ENCODE results near the gene TMEM181. TPM values are rescaled to one million over a fixed set of nuclear protein-coding genes. Genes with fewer than 3 reads are reported as not detected.

Gene TMEM181
- total and polyA plus RNA-seq, 2 of the 13 experiments (the other 11 are each of a cell fraction or from before 2014, with no cell fraction given) = 59.1 to 108 TPM

DNA sequence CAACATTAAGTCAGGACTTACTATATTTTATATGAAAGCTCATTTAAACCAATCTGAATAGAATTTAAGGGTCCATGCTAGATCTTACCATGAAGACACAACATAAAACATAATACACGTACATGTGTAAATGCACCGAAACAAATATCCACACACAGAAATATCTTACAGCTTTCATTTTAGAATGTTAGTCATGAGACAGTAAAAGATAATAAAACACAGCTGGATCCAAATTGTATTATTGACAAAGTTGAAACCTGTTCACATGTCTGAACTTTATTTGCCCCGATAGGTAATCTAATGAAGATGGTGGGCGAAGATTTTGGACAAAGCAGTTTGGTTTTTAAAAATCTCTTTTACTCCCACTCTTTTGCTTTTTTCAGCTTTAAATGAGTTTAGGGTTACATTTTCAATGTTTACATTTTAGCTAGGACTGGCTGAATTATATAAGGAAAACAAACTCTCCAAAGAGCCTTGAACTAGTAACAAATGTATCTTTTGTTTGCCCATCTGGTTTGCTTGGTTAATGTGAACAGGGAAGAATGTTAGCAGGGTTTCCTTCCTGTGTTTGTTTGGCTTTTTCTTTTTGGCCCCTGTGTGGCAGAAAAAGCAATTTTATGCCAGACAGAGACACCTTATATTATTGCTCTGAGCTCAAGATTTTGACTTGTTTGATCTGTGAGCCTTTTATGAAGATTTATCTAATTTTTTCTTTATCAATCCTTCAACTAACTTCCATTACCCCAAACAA lies 5.1 kb upstream of the TMEM181 start (continued):
- TF ChIP-seq, protein P1, sequence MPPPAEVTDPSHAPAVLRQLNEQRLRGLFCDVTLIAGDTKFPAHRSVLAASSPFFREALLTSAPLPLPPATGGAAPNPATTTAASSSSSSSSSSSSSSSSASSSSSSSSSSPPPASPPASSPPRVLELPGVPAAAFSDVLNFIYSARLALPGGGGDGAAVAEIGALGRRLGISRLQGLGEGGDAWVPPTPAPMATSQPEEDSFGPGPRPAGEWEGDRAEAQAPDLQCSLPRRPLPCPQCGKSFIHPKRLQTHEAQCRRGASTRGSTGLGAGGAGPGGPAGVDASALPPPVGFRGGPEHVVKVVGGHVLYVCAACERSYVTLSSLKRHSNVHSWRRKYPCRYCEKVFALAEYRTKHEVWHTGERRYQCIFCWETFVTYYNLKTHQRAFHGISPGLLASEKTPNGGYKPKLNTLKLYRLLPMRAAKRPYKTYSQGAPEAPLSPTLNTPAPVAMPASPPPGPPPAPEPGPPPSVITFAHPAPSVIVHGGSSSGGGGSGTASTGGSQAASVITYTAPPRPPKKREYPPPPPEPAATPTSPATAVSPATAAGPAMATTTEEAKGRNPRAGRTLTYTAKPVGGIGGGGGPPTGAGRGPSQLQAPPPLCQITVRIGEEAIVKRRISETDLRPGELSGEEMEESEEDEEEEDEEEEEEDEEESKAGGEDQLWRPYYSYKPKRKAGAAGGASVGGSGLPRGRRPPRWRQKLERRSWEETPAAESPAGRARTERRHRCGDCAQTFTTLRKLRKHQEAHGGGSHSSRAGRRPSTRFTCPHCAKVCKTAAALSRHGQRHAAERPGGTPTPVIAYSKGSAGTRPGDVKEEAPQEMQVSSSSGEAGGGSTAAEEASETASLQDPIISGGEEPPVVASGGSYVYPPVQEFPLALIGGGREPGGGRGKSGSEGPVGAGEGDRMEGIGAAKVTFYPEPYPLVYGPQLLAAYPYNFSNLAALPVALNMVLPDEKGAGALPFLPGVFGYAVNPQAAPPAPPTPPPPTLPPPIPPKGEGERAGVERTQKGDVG (CRISPR knock-in tag; IDR thresholded peaks at IDR 0.05; ENCODE audit: borderline replicate concordance) = no peak
- TF ChIP-seq CENPX (CRISPR knock-in tag; IDR thresholded peaks at IDR 0.05) (no peak), CBFB (CRISPR knock-in tag; IDR thresholded peaks at IDR 0.05) (0 out of 2 replicates have a peak, but pooled peaks have one; percentile 23), ZNF615 (CRISPR knock-in tag; IDR thresholded peaks at IDR 0.05; ENCODE audit: borderline replicate concordance) (no peak), ZNF678 (CRISPR knock-in tag; IDR thresholded peaks at IDR 0.05) (no peak), SRSF1 (optimal IDR thresholded peaks at IDR 0.05; ENCODE audit: low read depth, low read length) (no peak), ZNF331 (CRISPR knock-in tag; IDR thresholded peaks at IDR 0.05) (peak; percentile 81), REPIN1 (CRISPR knock-in tag; IDR thresholded peaks at IDR 0.05; ENCODE audit: borderline replicate concordance, low read depth) (peak; percentile 78; the same call in 1 of the 2 replicates), ZNF138 (CRISPR knock-in tag; IDR thresholded peaks at IDR 0.05; ENCODE audit: low read depth) (no peak), ZBTB49 (CRISPR knock-in tag; IDR thresholded peaks at IDR 0.05; ENCODE audit: borderline replicate concordance) (no peak), ZNF547 (CRISPR knock-in tag; IDR thresholded peaks at IDR 0.05) (no peak), ZKSCAN8 (CRISPR knock-in tag; IDR thresholded peaks at IDR 0.05; ENCODE audit: borderline replicate concordance) (peak; percentile 72; the same call in 1 of the 2 replicates), CEBPG (CRISPR knock-in tag; IDR thresholded peaks at IDR 0.05) (peak; percentile 69)
- TF ChIP-seq, protein P2, sequence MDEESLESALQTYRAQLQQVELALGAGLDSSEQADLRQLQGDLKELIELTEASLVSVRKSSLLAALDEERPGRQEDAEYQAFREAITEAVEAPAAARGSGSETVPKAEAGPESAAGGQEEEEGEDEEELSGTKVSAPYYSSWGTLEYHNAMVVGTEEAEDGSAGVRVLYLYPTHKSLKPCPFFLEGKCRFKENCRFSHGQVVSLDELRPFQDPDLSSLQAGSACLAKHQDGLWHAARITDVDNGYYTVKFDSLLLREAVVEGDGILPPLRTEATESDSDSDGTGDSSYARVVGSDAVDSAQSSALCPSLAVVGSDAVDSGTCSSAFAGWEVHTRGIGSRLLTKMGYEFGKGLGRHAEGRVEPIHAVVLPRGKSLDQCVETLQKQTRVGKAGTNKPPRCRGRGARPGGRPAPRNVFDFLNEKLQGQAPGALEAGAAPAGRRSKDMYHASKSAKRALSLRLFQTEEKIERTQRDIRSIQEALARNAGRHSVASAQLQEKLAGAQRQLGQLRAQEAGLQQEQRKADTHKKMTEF (CRISPR knock-in tag; IDR thresholded peaks at IDR 0.05) = peak; percentile 88
- TF ChIP-seq, protein P3, sequence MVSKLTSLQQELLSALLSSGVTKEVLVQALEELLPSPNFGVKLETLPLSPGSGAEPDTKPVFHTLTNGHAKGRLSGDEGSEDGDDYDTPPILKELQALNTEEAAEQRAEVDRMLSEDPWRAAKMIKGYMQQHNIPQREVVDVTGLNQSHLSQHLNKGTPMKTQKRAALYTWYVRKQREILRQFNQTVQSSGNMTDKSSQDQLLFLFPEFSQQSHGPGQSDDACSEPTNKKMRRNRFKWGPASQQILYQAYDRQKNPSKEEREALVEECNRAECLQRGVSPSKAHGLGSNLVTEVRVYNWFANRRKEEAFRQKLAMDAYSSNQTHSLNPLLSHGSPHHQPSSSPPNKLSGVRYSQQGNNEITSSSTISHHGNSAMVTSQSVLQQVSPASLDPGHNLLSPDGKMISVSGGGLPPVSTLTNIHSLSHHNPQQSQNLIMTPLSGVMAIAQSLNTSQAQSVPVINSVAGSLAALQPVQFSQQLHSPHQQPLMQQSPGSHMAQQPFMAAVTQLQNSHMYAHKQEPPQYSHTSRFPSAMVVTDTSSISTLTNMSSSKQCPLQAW (CRISPR knock-in tag; IDR thresholded peaks at IDR 0.05) = no peak
- TF ChIP-seq, protein P4, sequence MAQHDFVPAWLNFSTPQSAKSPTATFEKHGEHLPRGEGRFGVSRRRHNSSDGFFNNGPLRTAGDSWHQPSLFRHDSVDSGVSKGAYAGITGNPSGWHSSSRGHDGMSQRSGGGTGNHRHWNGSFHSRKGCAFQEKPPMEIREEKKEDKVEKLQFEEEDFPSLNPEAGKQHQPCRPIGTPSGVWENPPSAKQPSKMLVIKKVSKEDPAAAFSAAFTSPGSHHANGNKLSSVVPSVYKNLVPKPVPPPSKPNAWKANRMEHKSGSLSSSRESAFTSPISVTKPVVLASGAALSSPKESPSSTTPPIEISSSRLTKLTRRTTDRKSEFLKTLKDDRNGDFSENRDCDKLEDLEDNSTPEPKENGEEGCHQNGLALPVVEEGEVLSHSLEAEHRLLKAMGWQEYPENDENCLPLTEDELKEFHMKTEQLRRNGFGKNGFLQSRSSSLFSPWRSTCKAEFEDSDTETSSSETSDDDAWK (CRISPR knock-in tag; IDR thresholded peaks at IDR 0.05) = no peak

All from HepG2 (cell line).